Lower lobe of right lung (tissue), 2 donors: Measurements from ENCODE around the gene ABCF3. TPM values are rescaled to one million over a fixed set of nuclear protein-coding genes. Genes with fewer than 3 reads are reported as not detected.

Experiments used
- ATAC-seq, 2 donors: fragments of 200-7000 bp; cut with Tn5 transposase; one replicate each; pipeline ENCODE4 v1.9.1; 2020 to 2022; ENCODE audit warnings: mild to moderate bottlenecking in 2 of 2, moderate library complexity in 2 of 2
- DNase-seq: peaks from one replicate; pipeline ENCODE4 v3.0.0-alpha.2; 2020
- H3K27ac ChIP-seq: fragments of 200-600 bp; one replicate; pipeline ENCODE4 v1.8.0; 2022
- H3K27me3 ChIP-seq: fragments of 200-600 bp; one replicate; pipeline ENCODE4 v1.8.0; 2022; ENCODE audit warnings: low read depth
- H3K36me3 ChIP-seq: fragments of 200-600 bp; one replicate; pipeline ENCODE4 v1.8.0; 2022; ENCODE audit warnings: mild to moderate bottlenecking
- H3K4me1 ChIP-seq: fragments of 200-600 bp; one replicate; pipeline ENCODE4 v1.8.0; 2022
- H3K4me3 ChIP-seq: fragments of 200-600 bp; one replicate; pipeline ENCODE4 v1.8.0; 2022; ENCODE audit warnings: mild to moderate bottlenecking
- H3K9me3 ChIP-seq: fragments of 200-600 bp; one replicate; pipeline ENCODE4 v1.8.0; 2022
- intact Hi-C: fragments of 100-400 bp; cut with DNase I; formaldehyde crosslinking; loops from one replicate; pipeline ENCODE4 v1.11.0; 2022
- total RNA-seq: library from RNA; stranded (reverse); fragmentation: NEBNext Ultra II Directional; extraction: Animal tissue kit (Norgen Biotek cat#: 25700); gene quantifications from one replicate; pipeline ENCODE4 v1.2.1, GENCODE V29; 2021
- TF ChIP-seq, protein P1 (sequence below): fragments of 200-600 bp; IDR thresholded peaks from one replicate; pipeline ENCODE4 v1.8.0; 2022; ENCODE audit warnings: antibody characterized with exemption, mild to moderate bottlenecking
- donor health status: DM: no; HTN: yes; CAD: no; lungs with severe emphysema.

ABCF3 gene
- total RNA-seq, 1 donor from 2014 or later: 60.7 TPM

DNA sequence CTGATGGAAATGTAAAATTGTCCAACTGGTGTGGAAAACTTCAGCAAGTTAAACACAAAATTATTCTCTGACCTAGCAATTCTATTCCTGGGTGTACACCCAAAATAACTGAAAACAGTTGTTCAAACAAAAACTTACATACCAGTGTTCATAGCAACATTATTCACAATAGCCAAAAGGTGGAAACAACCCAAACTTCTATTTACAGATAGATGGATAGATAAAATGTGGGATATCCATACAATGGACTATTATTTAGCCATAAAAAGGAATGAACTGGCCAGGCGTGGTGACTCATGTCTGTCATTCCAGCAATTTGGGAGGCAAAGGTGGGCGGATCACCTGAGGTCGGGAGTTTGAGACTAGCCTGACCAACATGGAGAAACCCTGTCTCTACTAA, 36.5 kb downstream of the ABCF3 start:
- Histone ChIP-seq H3K36me3 (no peaks in the 10 kb centered on the region), H3K9me3 (no peaks in the 10 kb centered on the region), H3K4me3 (no peak overlapping the region), H3K27me3 (peaks cover 5% of the 10 kb centered on the region), H3K27ac (no peak overlapping the region), H3K4me1 (no peaks in the 10 kb centered on the region)
- no peak for ATAC-seq
- TF ChIP-seq, protein P1, sequence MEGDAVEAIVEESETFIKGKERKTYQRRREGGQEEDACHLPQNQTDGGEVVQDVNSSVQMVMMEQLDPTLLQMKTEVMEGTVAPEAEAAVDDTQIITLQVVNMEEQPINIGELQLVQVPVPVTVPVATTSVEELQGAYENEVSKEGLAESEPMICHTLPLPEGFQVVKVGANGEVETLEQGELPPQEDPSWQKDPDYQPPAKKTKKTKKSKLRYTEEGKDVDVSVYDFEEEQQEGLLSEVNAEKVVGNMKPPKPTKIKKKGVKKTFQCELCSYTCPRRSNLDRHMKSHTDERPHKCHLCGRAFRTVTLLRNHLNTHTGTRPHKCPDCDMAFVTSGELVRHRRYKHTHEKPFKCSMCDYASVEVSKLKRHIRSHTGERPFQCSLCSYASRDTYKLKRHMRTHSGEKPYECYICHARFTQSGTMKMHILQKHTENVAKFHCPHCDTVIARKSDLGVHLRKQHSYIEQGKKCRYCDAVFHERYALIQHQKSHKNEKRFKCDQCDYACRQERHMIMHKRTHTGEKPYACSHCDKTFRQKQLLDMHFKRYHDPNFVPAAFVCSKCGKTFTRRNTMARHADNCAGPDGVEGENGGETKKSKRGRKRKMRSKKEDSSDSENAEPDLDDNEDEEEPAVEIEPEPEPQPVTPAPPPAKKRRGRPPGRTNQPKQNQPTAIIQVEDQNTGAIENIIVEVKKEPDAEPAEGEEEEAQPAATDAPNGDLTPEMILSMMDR: no peak
- intact Hi-C loops: no loop called here
- no peak for DNase-seq

DNA sequence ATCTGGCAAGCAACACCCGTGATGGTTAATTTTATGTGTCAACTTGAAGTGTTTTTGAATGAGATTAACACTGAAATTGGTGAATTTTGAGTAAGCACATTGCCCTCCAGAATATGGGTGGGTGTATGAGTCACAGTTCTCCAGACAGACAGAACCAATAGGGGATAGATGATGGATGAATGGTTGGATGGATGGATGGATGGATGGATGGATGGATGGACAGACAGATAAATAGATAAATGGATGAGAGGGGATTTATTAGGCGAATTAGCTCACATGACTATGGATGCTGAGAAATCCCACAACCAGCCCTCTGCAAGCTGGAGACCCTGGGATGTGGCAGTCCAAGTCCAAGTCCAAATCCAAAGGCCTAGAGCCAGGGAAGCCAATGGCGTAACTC, 37.9 kb downstream of the ABCF3 start:
- H3K4me3 ChIP-seq: no peak overlapping the region
- H3K9me3 ChIP-seq: no peaks in the 10 kb centered on the region
- H3K4me1 ChIP-seq: peaks cover 4% of the 10 kb centered on the region
- peaks cover 18% of the 10 kb centered on the region for H3K27me3 ChIP-seq
- ATAC-seq: no peak
- intact Hi-C loops: no loop called here
- no peaks in the 10 kb centered on the region for H3K36me3 ChIP-seq
- no peak for DNase-seq
- H3K27ac ChIP-seq: no peak overlapping the region
- TF ChIP-seq, protein P1: no peak

DNA sequence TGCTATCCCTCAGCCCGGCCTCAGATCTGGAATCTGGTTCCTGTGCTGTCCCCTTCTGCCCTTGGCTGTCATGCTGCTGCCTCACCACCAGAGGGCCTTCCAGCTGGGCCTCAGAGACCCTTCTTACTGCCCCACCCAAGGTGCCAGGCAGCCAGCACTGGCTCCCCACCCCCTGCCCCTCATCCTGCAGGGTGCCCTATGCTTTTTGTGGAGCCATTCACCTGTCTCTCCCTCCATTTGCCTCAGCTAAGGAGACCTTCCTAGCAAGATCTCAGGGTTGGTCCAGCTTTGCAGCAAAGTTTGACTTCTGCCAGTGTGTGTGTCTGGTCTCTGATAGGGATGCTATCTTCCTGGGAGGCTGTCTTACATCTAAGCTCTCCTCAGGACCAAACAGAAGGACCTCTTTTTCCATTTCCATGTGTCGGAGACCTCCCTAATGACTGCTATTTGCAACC, 41.5 kb downstream of the ABCF3 start:
- Histone ChIP-seq H3K4me3 (no peak overlapping the region), H3K4me1 (peaks cover 18% of the 10 kb centered on the region), H3K9me3 (no peaks in the 10 kb centered on the region), H3K27ac (no peak overlapping the region), H3K36me3 (no peaks in the 10 kb centered on the region), H3K27me3 (peaks cover 50% of the 10 kb centered on the region)
- intact Hi-C loops: no loop called here
- no peak for DNase-seq
- ATAC-seq: peak; percentile 34 to 56
- TF ChIP-seq, protein P1: peak; percentile 81

DNA sequence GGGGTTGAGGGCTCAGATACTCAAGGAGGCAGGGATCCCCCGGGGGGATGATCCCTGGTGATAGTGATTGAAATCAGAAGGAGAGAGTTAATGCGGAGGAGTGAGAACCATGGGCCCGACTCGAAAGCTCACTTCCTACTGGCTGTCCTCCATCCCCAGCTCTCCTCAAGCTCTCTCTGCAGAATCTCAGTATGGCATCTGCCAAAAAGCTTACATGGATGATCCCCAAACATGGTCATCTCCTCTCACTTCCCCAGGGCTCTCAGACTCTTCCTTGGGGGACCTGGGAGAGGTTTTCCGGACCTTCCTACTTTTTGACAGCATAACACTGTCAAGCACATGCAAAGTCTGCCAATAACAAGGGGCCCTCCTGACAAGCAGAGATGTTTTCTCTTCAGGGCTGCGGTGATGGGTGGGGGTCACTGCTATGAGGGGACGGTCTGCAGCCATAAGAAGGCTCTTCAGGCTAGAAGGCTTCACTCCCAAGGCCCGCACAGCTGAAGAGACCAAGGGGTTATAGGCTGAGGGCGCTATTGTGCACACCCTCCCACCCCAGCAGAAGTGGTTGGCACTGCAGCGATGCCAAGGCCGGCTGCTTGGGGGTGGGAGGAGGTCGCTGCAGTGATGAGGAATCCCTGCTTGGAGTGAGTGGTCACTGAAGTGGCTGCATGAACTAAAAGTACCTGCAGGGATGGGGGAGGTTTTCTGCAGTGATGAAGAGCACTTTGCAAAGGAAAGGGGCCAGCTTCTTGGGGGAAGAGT, 42.6 kb downstream of the ABCF3 start:
- intact Hi-C loops: no loop called here
- Histone ChIP-seq H3K4me1 (peaks cover 18% of the 10 kb centered on the region), H3K27me3 (peaks cover 60% of the 10 kb centered on the region), H3K27ac (no peak overlapping the region), H3K4me3 (peak overlapping the region; percentile 61), H3K9me3 (no peaks in the 10 kb centered on the region), H3K36me3 (no peaks in the 10 kb centered on the region)
- TF ChIP-seq, protein P1: no peak
- DNase-seq (no peak), ATAC-seq (no peak)

DNA sequence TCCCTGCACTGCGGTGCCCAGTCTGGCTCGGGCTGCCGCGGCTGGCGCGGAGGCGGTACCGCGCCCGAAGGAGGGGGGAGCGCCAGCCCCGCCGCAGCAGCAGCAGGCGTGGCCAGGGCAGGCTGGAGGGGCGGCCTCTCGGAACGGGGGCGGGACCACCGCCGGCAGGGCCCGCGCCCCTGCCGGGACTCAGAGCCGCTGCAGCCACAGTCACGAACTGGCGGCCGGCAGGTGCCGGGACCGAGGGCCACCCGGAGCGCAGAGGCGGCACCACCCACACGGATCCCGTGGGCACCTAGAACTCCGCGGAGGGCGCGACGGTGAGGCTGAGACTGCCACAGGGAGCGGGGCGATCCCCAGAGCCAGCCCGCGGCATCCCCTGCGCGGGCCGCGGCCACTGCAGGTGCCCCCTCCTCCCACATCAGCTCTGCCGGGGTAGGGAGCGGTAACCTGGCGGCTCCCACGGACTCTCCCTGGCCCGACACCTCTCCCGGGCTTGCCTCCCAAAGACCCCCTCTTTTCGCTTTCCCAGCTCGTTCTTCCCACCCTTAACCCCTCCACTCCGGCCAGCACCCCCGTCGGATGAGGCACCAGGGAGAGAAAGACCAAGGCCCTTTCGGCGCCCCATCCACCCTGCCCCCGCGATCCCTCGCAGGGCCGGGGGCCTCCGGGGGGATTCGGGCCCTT, 43.5 kb downstream of the ABCF3 start, which contains the start of gene VWA5B2:
TSS of gene VWA5B2 (plus strand) at position 192 of the 687 bp plus-strand sequence. CDS start 944 bp downstream, outside the sequence.
- Histone ChIP-seq H3K9me3 (no peaks in the 10 kb centered on the region), H3K4me1 (peaks cover 18% of the 10 kb centered on the region), H3K4me3 (peak within 1 kb of the TSS; percentile 61), H3K27ac (no peak within 1 kb of the TSS), H3K36me3 (no peaks in the 10 kb centered on the region), H3K27me3 (peaks cover 61% of the 10 kb centered on the region)
- intact Hi-C loops: no loop called here
- TF ChIP-seq, protein P1: peak; percentile 24
- DNase-seq (peak; percentile 66), ATAC-seq (peak; percentile 89 to 91)
